ENCODE results near the gene ACRBP.

- no peak for TF ChIP-seq CTCF (IDR thresholded peaks at IDR 0.05)
- TF ChIP-seq POLR2AphosphoS5 (IDR thresholded peaks at IDR 0.05) = no peak
Observed at GRCh38 chr12:6691473-6691872, 44.2 kb upstream of the ACRBP start.

All from suprapubic skin (tissue), 3 donors.